ENCODE measurements around the gene GDA.
A peak's percentile ranks its signal among the peaks of the same experiment; 100 is the strongest.
"Not testable (repeated sequence)": the region's sequence is repeated elsewhere in the genome, so short reads cannot be mapped to it uniquely, and the experiment has no call there.

GDA gene

DNA sequence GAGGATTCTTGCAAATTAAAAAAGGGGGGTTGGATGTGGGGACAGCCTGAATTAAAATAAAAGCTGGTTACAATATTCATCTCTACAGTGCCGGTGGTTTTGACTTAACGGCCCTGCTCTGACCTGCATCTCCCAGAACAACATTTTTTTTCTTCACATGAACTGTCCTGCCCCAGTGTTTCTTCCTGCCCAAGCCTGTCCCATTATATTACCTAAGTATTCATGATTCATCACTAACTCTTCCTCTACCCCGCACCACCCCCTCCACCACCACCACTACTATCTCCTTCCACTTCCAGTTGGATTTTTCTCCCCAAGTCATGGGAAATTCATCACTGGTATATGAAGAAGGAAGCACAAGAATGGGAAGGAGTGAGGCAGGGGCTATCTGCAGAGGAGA, 125.7 kb downstream of the GDA start:
- no peak for DNase-seq (ENCODE audit: low read depth in 1 of 2, low spot score in 1 of 2)

DNA sequence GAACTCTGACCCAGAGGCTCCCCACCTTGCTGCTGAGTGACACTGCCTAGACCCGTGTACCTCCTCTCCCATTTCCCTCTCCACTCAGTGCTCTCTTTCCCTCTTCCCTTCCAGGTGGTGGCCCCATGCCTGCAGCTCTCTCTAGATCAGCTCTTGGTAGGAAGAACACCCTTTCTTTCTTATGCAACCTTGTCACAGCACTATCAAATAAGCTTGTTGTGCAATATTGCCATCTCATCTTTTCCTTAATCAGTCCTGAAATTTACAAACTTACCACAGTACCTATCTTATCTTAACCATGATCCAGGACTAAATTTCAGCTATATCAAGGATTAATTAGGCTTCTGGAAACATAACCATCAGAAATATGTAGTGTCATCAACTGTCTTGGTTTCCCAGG, 127.2 kb downstream of the GDA start:
- DNase-seq (ENCODE audit: low read depth in 1 of 2, low spot score in 1 of 2): no peak

DNA sequence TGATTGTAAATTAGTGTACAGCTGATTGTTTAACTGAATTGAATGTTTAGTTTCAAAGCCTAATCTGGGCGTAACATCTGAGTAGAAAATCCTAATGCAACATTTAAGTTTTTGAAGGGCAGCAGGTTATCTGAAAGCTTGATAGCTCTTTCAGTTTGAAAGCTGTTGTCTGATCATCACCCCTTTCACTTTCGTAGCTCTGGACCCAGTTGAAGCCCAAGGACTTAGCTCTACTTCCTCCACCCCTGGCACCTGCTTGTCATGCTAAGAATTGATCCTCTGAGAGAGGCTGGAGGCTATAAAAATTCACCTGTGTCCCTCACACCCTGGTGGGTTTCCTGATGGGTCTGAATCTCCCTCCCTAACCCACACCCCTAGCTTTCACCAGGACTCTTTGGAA, 129.7 kb downstream of the GDA start:
- DNase-seq (ENCODE audit: low read depth in 1 of 2, low spot score in 1 of 2): no peak

DNA sequence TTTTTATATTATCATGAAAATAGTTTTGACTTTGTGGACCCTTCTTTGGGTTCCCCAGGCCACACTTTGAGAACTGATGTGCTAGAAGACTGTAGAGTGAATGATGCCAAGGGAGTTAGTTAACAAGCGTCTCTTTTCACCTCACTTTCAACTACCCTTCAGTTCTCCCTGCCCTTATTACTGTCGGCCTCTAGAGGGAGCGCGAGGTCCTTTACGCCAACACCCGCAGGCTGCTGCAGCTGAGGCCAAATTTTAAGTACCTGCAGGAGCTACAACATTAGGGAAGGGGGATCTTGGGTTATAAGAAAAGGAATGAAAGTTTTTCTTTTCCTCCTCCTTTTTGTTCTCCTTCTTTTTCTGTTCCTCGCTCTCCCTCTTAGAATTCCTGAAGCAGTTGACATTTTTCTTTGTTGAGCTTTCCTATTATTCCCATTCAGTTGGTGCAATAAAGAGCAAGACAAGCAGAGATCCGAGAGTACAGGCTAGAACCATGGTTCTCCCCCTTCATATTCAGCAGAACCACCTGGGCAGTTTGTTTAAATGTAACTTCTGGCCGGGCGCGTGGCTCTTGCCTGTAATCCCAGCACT, 131.8 kb downstream of the GDA start:
- peak; percentile 39 to 58 for DNase-seq (ENCODE audit: low read depth in 1 of 2, low spot score in 1 of 2)

DNA sequence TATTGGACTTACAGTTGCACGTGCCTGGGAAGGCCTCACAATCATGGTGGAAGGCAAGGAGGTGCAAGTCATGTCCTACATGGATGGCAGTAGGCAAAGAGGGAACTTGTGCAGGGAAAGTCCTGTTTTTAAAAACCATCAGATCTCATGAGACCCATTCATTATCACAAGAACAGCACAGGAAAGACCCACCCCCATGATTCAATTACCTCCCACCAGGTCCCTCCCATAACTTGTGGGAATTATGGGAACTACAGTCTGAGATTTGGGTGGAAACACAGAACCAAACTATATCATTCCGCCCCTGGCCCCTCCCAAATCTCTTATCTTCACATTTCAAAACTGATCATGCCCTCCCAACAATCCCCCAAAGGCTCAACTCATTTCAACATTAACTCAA, 140.2 kb downstream of the GDA start:
- no peak for DNase-seq (ENCODE audit: low read depth in 1 of 2, low spot score in 1 of 2)

DNA sequence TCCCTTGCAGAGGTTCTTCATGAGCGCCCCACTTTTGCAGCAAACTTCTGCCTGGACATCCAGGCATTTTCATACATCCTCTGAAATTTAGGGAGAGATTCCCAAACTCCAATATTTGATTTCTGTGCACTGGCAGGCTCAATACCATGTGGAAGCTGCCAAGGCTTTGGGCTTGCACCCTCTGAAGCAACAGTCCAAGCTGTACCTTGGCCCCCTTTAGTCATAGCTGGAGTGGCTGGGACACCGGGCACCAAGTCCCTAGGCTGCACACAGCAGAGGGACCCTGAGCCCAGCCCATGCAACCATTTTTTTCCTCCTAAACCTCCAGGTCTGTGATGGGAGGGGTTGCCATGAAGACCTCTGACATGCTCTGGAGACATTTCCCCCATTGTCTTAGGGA, 141.1 kb downstream of the GDA start:
- no peak for DNase-seq (ENCODE audit: low read depth in 1 of 2, low spot score in 1 of 2)

DNA sequence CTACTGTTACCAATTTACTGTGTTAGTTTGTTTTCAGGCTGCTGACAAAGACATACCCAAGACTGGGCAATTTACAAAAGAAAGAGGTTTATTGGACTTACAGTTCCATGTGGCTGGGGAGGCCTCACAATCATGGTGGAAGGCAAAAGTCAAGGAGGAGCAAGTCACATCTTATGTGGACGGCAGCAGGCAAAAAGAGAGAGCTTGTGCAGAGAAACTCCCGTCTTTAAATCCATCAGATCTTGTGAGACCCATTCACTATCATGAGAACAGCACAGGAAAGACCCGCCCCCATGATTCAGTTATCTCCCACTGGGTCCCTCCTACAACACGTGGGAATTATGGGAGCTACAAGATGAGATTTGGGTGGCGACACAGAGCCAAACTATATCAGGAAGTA, 142.3 kb downstream of the GDA start:
- DNase-seq (ENCODE audit: low read depth in 1 of 2, low spot score in 1 of 2): not testable (repeated sequence)

DNA sequence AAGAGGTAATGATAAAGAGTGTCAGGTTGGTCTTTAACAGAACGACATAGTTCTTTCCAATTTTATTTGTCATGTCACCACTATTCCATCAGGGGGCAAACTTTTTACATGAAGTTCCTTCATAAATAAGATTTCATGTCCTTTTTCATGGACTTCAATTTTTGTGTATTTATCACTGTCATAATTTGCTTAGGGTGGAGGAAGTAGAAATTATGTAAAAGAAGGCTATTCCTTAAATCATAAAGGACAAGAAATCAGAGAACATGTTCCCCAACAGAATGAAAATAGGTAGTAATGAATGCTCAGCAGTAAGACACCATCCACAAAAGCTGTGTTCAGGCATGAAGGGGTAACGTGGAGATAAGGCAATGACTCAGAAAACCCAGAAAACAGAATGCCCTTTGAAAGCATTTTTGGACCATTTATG, 143.0 kb downstream of the GDA start:
- no peak for DNase-seq (ENCODE audit: low read depth in 1 of 2, low spot score in 1 of 2)

DNA sequence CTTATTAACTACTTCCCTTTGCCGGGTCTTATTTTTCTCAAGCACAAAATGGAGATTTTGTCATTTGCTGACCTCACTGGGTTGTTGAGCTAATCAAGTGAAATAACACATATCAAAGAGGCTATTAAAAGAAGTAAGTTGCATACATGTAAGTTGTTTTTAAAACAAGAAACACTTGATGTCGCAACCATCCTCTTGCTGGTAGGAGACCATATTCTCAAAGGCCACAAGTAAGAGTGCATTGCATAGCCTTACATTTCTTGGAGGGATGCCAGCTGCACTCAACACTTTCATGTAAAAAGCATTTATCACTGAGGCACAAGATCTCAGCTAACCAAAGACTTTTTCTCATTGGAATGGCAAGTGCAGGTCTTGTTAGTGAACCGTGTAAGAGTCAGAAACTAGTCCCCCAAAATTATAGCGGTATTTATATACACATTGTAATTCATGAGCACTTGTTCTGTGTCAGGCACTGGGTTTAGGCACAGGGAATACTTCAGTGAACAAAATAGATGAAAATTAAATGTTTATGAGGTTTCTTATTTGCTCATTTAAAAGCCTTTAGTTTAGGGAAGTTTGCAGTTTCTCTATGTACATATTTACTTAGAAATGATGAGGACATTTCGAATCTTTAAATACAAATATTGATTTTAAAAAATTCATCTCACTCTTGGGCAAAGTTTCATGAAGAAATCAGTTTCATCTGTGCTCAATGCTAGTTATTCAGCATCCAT, 143.8 kb downstream of the GDA start:
- DNase-seq (ENCODE audit: low read depth in 1 of 2, low spot score in 1 of 2): no peak

DNA sequence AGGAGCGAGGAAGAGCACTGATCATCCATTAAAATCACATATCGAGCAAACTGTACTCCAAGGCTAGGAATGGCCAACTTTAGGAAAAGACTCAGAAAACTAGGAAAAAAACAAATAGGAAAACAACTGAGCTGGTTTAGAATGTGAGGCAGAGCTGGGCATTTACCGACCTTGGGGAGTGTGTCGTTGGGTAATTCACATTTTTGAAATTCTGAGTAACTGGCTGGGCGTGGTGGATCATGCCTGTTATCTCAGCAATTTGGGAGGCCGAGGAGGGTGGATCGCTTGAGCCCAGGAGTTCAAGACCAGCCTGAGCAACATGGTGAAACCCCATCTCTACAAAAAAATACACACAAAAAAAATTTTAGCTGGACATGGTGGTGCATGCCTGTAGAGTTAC, 145.7 kb downstream of the GDA start:
- DNase-seq (ENCODE audit: low read depth in 1 of 2, low spot score in 1 of 2): no peak

DNA sequence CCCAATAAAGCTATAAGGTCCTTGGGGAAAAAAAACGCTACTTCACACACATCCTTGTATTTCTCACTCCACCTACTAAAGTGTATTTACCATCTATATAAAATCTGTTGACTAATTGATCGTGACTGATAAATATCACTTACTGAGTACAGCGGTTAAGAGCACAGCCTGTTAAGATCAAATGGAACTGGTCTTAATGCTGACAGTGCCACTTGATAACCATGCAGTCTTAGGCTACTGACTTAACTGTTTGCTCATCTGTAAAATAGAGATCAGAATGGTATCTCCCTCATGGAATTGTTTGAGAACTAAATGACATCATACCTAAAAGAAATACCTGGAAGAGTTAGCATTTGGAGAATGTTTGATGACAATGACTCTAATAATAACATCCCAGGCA, 148.3 kb downstream of the GDA start:
- no peak for DNase-seq (ENCODE audit: low read depth in 1 of 2, low spot score in 1 of 2)

DNA sequence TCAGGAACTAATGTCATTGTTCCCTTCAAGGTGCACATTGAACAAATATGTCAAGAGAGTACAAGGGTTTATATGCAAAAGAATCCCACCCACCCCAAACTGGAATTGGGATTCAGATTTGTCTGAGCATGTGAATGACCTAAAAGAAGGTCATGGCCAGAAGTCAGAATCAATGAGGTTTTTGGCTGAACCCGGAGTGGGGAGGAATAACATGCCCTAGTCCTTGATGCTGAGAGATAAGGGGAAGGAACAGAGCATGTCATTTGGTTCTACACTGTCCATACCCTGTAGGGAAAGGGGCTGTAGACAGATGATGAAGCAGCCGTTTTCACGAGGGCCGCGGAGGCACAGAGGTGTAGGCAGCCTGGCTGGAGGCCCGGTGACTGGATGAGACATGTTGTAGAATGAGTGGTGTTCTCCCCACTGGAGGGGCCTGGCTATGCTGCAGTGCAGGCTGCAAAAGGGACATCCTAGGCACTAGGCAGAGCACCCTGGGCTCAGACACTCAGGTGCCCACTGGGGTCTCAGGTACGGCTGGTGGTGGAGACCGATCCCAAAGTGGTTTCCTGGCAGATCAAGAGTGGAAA, 149.9 kb downstream of the GDA start:
- DNase-seq (ENCODE audit: low read depth in 1 of 2, low spot score in 1 of 2): no peak

DNA sequence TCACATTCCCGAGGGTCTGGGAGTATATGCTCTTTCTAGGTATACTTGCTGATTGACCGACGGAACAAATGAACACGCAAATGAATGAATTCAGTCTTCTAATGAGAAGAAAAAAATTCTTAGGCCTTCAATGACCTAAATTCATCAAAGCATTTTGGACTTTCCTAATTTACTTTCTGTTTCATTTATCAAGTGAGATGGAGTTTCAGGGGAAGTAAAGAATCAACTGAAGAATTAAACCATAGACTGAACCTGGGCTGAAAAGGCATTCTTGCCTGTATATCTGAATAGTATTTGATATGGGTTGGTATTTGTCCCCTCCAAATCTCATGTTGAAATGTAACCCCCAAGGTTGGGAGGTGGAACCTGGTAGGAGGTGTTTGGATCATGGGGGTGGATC, 151.6 kb downstream of the GDA start:
- DNase-seq (ENCODE audit: low read depth in 1 of 2, low spot score in 1 of 2): no peak
